SK-N-SH treated with all-trans-retinoic acid at 6 μM for 48 hours (cell line): Measurements from ENCODE around the gene NXPH4.

ENCODE experiments used
- ATAC-seq: fragments of 200-7000 bp; cut with Tn5 transposase; 3 replicates; pipeline ENCODE4 v1.9.1; 2020; ENCODE audit warnings: mild to moderate bottlenecking, moderate library complexity
- CREB5 ChIP-seq: fragments of 250-450 bp; sonication (Bioruptor Pico); IDR thresholded peaks from 2 replicates; pipeline ENCODE4 v1.5.1; 2020; ENCODE audit warnings: low read depth, mild to moderate bottlenecking, moderate library complexity
- CSDC2 ChIP-seq: fragments of 250-450 bp; sonication (Bioruptor Pico); IDR thresholded peaks from 2 replicates; pipeline ENCODE4 v1.5.0; 2020; ENCODE audit warnings: mild to moderate bottlenecking, moderate library complexity
- GLIS3 ChIP-seq: fragments of 250-450 bp; sonication (Bioruptor Pico); IDR thresholded peaks from 2 replicates; pipeline ENCODE4 v1.5.0; 2020; ENCODE audit warnings: mild to moderate bottlenecking, moderate library complexity
- OSR1 ChIP-seq: fragments of 250-450 bp; sonication (Bioruptor Pico); IDR thresholded peaks from 2 replicates; pipeline ENCODE4 v1.8.0; 2022; ENCODE audit warnings: moderate library complexity, mild to moderate bottlenecking, inconsistent platforms
- RARB ChIP-seq: fragments of 250-450 bp; sonication (Bioruptor Pico); IDR thresholded peaks from 2 replicates; pipeline ENCODE4 v1.8.0; 2021; ENCODE audit warnings: mild to moderate bottlenecking, moderate library complexity
- SNAI2 ChIP-seq: fragments of 250-450 bp; sonication (Bioruptor Pico); IDR thresholded peaks from 2 replicates; pipeline ENCODE4 v1.5.0; 2020; ENCODE audit warnings: mild to moderate bottlenecking, moderate library complexity
- TCF4 ChIP-seq: fragments of 250-450 bp; sonication (Bioruptor Pico); IDR thresholded peaks from 2 replicates; pipeline ENCODE4 v1.8.0; 2021; ENCODE audit warnings: mild to moderate bottlenecking, moderate library complexity, borderline replicate concordance
- TOX ChIP-seq: fragments of 250-450 bp; sonication (Bioruptor Pico); IDR thresholded peaks from 2 replicates; pipeline ENCODE4 v1.8.0; 2021; ENCODE audit warnings: mild to moderate bottlenecking, moderate library complexity, borderline replicate concordance
- TSHZ2 ChIP-seq: fragments of 250-450 bp; sonication (Bioruptor Pico); IDR thresholded peaks from 2 replicates; pipeline ENCODE4 v1.5.0; 2020; ENCODE audit warnings: mild to moderate bottlenecking, moderate library complexity
- ZC3H10 ChIP-seq: fragments of 250-450 bp; sonication (Bioruptor Pico); IDR thresholded peaks from 2 replicates; pipeline ENCODE4 v1.5.1; 2021; ENCODE audit warnings: mild to moderate bottlenecking, moderate library complexity
- ZFP30 ChIP-seq: fragments of 450-650 bp; formaldehyde crosslinking; IDR thresholded peaks from 2 replicates; pipeline ENCODE4 v1.5.0; 2022; ENCODE audit warnings: mild to moderate bottlenecking, moderate library complexity
- ZNF565 ChIP-seq: fragments of 450-650 bp; formaldehyde crosslinking; conservative IDR thresholded peaks from 2 replicates; pipeline ENCODE4 v1.5.0; 2020; ENCODE audit warnings: low read depth, mild to moderate bottlenecking, moderate library complexity
- ZNF70 ChIP-seq: fragments of 450-650 bp; formaldehyde crosslinking; IDR thresholded peaks from 2 replicates; pipeline ENCODE4 v1.5.0; 2020; ENCODE audit warnings: mild to moderate bottlenecking, moderate library complexity
- ZNF8 ChIP-seq: fragments of 450-650 bp; formaldehyde crosslinking; IDR thresholded peaks from 2 replicates; pipeline ENCODE4 v1.5.0; 2020; ENCODE audit warnings: mild to moderate bottlenecking, moderate library complexity
- TF ChIP-seq, protein P1 (sequence below): fragments of 250-450 bp; sonication (Bioruptor Pico); IDR thresholded peaks from 2 replicates; pipeline ENCODE4 v1.8.0; 2020; ENCODE audit warnings: mild to moderate bottlenecking, moderate library complexity, borderline replicate concordance

NXPH4 gene

DNA sequence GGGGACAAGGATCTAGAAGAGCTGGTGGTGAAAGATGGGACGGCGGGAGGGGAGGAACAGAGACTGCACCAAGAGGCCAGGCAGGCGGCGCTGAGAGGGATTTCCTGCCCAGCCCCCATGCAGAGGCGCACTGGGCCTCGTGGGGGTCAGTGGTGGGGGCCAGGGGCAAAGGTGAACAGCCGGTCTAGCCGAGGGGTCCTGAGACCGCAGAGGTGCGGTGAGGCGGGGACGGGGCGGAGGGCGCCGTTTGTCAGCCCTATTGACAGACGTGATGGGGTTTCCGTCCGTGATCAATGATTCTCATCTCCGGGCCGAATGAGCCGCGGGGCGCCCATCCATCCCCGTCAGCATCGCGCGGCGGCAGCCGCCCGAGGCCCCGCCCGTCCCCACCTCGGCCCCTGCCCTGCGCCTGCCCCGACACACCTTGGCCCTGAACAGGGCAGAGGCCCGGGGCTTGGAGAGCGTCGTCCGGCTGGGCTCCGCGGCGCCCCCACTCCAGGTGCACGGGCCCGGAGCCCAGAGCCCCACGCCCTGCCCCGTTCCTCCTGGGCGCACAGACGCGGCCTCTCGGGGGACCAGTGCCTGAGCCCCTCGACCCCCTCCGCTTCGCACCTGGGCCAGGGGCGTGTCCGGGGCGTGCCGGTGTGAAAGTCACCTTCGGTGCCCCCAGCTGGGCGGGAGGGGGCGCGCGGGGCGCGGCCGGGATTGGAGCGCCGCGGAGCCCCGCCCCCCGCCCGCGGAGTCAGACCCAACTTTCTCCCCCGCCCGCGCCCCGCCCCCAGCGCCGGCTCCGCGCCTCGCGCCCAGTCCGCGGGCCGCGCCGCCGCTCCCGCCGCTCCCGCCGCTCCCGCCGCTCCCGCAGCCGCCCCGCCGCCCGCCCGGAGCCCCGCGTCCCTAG is at the start of gene NXPH4:
Gene NXPH4, plus strand, starts transcription at position 781 of the 898 bp plus-strand sequence. CDS start 176 bp downstream, outside the sequence.
- no peak; the same call in 2 of the 3 replicates for ATAC-seq
- TF ChIP-seq TOX (CRISPR knock-in tag) (no peak), ZNF565 (CRISPR knock-in tag) (no peak), SNAI2 (no peak), ZNF8 (CRISPR knock-in tag) (no peak)

- no peak for TF ChIP-seq TCF4
- no peak for TF ChIP-seq RARB (CRISPR knock-in tag)
- no peak for TF ChIP-seq SNAI2
- no peak for TF ChIP-seq TSHZ2 (CRISPR knock-in tag)
- no peak for TF ChIP-seq CSDC2 (CRISPR knock-in tag)
- TF ChIP-seq TOX (CRISPR knock-in tag) = no peak
- TF ChIP-seq CREB5 = no peak
- ATAC-seq = peak; percentile 79
Observed at GRCh38 chr12:57166971-57167371, 49.6 kb upstream of the NXPH4 start.

GRCh38 chr12:57168058-57168457 is 48.5 kb upstream of the NXPH4 start:
- TF ChIP-seq ZFP30 = no peak
- no peak for TF ChIP-seq TOX (CRISPR knock-in tag)
- TF ChIP-seq ZNF70 (CRISPR knock-in tag) = no peak
- TF ChIP-seq, protein P1, sequence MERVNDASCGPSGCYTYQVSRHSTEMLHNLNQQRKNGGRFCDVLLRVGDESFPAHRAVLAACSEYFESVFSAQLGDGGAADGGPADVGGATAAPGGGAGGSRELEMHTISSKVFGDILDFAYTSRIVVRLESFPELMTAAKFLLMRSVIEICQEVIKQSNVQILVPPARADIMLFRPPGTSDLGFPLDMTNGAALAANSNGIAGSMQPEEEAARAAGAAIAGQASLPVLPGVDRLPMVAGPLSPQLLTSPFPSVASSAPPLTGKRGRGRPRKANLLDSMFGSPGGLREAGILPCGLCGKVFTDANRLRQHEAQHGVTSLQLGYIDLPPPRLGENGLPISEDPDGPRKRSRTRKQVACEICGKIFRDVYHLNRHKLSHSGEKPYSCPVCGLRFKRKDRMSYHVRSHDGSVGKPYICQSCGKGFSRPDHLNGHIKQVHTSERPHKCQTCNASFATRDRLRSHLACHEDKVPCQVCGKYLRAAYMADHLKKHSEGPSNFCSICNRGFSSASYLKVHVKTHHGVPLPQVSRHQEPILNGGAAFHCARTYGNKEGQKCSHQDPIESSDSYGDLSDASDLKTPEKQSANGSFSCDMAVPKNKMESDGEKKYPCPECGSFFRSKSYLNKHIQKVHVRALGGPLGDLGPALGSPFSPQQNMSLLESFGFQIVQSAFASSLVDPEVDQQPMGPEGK (CRISPR knock-in tag) = no peak
- TF ChIP-seq CSDC2 (CRISPR knock-in tag) = no peak
- TF ChIP-seq GLIS3 (CRISPR knock-in tag) = no peak
- TF ChIP-seq TCF4 = no peak
- TF ChIP-seq ZNF565 (CRISPR knock-in tag) = no peak
- no peak for TF ChIP-seq TSHZ2 (CRISPR knock-in tag)
- TF ChIP-seq RARB (CRISPR knock-in tag) = no peak
- TF ChIP-seq OSR1 = no peak
- no peak for ATAC-seq

DNA sequence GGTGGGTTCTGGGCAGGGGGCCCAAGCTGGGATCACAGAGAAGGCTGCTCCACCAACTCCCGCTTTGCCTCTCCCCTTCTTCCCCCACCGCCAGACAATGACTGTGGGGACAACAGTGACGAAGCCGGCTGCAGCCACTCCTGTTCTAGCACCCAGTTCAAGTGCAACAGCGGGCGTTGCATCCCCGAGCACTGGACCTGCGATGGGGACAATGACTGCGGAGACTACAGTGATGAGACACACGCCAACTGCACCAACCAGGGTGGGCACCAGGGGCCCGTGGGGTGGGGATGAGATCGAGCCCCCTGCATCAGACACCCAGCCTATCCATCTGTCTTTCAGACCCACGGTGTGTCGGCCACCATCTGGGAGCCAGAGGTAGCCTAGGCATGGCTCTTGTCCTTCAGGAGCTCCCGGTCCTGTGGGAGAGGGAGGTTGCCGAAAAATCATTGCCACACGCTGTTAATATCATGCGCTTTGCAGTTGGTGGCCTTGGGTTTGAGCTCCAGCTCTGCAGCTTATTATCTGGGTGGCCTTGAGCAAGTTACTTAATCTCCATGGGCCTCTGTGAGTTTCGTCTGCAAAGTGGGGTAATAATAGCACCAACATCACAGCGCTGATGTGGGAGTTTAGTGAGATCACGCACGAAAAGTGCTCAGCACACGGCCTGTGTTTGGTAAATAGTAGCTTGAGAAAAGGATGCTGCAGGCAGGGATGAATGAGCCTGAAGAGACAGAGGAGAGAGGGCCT is 47.4 kb upstream of the NXPH4 start:
- TF ChIP-seq ZC3H10 (CRISPR knock-in tag) = no peak
- no peak for ATAC-seq
